ENCODE measurements around the gene TMEM132A.

DNA sequence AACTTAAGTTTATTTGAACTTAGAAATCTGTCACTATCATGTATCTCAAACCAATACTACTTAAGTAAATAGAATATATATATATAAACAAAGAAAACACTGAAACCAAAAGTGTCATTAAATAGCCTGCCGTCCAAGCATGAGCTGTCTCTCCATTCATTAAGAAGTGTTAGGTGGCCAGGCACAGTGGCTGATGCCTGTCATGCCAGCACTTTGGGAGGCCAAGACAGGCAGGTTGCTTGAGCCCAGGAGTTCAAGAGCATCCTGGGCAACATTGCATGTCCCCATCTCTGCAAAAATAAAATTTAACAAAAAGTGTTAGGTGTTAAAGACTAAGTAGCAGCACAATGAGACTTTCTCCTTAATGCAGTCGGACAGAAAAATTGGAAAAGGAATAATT is 61.2 kb downstream of the TMEM132A start:
- TF ChIP-seq, protein P1, sequence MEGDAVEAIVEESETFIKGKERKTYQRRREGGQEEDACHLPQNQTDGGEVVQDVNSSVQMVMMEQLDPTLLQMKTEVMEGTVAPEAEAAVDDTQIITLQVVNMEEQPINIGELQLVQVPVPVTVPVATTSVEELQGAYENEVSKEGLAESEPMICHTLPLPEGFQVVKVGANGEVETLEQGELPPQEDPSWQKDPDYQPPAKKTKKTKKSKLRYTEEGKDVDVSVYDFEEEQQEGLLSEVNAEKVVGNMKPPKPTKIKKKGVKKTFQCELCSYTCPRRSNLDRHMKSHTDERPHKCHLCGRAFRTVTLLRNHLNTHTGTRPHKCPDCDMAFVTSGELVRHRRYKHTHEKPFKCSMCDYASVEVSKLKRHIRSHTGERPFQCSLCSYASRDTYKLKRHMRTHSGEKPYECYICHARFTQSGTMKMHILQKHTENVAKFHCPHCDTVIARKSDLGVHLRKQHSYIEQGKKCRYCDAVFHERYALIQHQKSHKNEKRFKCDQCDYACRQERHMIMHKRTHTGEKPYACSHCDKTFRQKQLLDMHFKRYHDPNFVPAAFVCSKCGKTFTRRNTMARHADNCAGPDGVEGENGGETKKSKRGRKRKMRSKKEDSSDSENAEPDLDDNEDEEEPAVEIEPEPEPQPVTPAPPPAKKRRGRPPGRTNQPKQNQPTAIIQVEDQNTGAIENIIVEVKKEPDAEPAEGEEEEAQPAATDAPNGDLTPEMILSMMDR (IDR thresholded peaks at IDR 0.05): no peak
- no peak for TF ChIP-seq POLR2A (IDR thresholded peaks at IDR 0.05)
- no peak for TF ChIP-seq EP300 (IDR thresholded peaks at IDR 0.05)

Data from ovary (tissue), 3 donors.